ENCODE measurements around the gene HPSE.
"Not testable (repeated sequence)": the region's sequence is repeated elsewhere in the genome, so short reads cannot be mapped to it uniquely, and the experiment has no call there.

Gene HPSE

DNA sequence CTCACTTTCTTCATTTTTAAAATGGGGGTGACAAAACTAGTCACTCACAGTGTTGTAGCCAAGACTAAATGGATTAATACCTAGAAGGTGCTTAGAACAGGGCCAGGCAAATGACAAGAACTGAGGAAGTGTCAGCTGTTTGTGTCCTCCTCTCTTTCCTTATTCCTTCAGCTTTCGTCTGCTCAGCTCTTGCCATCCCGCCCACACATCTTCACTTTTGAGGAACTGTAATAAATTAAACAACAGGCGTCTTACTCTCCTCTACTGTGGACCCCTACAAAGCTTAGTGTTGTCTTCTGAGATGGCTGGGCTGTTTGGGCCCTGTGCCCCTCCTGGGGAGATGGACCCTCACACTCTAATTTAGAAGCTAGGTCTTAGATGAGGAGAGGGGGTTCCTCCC lies 2.7 kb downstream of the HPSE start:
- DNase-seq (ENCODE audit: low spot score) = no peak

DNA sequence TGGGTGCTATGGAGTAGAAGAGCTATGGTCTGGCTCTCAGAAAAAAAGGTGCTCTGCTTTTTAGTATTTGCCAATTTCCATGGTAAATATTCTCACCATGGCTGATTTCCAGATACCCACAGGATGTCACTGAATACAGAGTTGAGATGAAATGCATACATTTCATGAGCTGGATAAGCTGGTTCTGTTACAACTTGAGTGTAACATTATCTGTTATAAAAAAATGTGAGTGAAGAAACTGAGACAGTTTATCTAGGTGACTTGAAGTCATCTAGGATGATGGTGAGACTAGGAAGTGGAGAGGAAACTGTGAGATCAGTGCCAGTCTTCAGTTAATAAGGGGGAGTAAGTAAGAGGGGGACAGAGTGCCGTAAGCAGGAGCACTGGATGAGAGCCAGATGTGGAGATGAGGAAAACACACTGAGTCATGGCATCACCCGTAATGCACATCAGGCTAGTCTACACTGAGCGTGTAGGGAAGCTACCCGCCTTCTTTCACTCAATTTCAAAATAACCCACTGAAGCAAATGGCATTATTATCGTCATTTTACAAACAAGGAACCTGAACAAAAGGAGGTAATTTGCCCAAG lies 5.0 kb downstream of the HPSE start:
- no peak for DNase-seq (ENCODE audit: low spot score)

DNA sequence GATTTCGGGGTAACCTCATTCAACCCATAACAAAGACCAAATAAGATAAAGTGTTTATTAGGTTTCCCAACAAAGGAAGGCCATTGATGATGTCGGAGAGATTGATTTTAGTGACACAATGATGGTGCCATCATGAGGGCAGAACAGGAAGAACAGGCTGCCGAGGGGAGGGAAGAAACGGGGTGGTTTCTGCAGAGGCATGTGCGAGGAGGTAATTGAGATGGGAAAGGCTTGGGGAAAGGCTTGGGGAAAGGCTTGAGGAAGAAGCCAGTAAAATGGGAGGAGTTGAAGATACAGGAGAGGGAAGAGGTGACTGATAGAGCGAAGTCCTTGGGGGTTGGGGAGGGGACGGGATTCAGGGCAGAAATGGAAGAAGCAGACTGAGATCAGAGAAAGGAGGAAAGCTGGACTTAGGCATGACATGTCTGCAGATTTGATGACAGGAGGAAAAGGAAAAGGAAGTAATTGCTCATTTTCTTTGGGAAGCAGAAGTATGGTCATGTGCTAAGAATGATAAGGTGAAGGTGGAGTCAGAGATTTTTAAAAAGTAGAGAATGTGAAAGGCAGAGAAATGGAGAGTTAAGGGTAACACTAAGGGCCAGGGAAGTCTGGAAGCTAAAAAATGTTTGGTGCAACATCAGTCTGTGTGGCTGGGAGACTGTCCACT lies 6.0 kb downstream of the HPSE start:
- DNase-seq (ENCODE audit: low spot score) = no peak

DNA sequence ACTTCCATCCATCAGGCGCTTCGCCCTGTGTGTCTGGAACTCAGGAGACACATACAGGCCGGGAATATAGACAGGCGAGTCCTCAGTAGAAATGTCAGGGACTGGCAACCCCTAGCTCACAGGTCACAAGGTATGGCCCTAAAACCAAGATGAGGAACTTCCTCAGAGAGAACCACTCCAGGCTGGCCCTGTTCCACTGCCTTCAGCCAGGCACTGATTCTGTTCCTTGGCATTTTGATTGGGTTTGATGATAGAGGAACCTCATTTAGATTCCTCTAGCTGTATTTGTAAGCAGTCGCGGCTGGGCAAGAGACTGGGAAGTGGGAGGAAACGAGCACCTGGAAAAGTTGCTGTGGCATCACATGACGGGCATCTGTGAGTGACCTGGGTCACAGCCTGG lies 8.1 kb downstream of the HPSE start:
- no peak for DNase-seq (ENCODE audit: low spot score)

DNA sequence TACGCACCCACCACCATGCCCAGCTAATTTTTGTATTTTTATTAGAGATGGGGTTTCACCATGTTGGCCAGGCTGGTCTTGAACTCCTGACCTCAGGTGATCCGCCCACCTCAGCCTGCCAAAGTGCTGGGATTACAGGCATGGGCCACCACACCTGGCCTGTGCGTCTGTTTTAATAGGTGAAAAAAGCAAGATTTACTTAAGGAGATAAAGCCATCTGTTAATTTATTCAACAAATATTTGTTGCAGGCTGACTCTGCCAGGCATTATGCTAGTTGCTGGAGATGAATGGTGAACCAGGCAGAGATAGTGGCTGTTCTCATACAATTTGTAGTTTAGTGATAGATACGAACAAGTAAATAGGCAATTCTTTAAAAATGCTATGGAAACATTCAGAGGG lies 9.3 kb downstream of the HPSE start:
- not testable (repeated sequence) for DNase-seq (ENCODE audit: low spot score)

DNA sequence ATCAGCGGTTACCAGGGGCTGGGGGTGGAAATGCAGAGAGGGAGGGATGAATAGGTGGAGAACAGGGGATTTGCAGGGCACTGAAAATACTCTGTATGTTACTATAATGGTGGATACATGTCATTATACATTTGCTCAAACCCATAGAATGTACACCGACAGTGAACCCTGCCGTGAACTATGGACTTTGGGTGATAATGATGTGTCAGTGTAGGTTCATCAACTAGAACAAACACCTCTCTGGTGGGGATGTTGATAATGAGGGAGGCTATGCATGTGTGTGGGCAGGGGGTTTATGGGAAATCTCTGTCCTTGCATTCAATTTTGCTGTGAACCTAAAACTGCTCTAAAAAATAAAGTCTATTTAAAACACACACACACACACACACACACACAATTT lies 11.5 kb downstream of the HPSE start:
- no peak for DNase-seq (ENCODE audit: low spot score)

DNA sequence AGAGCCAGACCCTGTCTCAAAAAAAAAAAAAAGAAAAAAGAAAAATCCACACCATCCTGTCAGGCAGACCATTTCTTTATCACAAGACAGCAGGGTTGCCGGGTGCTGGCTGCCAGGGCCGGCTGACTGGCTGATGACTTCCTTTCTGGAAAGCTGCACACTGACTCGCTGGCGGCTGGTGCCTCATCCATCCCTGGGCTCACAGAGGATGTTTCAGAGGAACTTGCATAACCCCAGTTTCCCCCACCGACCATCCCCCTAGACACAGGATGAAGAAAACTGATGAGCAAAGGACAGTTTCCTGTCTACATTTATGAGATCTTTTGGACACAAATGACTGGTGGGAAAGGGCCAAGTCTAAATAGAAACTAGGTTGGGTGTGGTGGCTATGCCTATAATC lies 14.1 kb downstream of the HPSE start:
- no peak for DNase-seq (ENCODE audit: low spot score)

DNA sequence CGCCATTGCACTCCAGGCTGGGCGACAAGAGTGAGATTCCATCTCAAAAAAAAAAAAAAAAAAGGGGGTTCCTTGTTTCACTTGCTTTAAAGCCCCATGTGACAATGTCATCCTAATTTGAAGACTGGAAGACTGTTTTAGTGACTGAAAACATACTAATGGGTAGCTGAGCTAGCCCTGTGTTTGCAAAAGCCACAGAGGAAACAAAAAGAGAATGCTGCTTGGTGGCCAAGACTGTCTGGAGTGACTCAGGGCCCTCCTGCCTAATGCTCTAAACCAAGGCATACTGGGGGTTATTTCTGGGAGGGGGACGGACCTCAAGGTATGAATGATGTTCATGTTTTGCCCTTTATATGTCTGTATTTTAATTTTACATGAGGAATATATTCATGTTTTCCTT lies 16.0 kb downstream of the HPSE start:
- DNase-seq (ENCODE audit: low spot score) = no peak

DNA sequence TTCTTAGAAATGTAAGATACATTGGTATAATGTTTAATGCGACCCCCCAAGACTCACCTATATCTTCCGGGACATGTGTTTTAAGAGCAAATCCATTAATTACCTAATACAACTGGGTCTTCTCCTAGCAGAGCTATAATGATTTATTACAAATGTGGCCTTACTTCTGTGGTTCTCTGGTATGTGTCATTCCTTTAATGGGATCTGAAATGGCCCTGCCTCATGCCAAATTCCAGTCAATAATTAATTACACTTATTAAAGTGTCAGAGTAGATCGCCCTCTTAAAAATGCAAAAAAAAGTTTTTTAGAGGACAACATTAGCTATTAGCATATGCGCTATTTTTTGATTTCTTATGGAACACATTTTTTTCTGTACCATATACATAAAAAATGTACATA lies 17.0 kb downstream of the HPSE start:
- no peak for DNase-seq (ENCODE audit: low spot score)

DNA sequence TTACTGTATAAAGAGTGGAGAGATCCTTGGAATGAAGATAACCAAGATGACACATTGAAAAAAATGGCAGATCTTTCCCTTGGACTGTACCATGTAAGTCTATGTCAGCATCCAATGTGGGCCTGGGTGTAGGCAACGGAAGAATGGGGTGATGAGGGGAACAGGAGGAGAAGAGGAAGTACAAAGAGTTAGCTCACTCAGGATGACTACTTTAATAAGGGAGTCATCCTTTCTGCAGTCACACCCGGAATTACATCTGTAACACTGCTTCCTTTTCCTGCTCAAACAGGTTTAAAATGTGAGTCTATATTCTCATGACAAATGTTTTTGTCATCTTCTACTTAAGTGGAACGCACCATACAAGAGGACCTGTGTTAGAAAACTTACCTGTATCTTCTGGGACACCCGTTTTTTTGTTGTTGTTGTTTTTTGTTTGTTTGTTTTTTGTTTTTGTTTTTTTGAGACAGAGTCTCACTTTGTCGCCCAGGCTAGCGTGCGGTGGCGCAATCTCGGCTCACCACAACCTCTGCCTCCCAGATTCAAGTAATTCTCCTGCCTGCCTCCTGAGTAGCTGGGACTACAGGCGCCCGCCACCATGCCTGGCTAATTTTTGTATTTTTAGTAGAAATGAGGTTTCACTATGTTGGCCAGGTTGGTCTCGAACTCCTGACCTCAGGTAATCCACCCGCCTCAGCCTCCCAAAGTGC lies 18.0 kb downstream of the HPSE start:
- DNase-seq (ENCODE audit: low spot score) = no peak

DNA sequence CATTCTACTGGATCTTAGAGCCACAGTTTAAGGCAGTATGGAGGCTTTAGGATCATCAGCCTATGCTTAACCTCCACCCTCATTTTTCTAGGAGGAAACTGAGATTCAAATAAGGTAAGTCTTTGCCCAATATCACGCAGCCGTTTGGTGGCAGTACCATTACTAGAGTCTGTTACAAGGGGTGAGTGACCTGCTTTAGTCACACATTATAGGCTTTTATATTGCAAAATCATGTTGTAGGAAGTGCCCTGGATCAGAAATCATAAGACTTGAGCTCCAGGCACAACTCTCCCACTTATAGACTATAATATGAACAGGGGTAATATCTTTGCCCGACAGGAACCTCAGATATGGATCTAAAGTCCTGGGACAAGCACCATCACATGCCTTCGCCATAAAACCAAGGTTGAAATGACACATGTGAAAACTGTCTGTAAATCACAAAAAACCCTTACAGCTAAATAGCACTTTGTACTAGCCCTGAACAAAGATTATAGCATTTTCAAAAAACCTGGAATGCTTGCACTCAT lies 19.2 kb downstream of the HPSE start:
- no peak for DNase-seq (ENCODE audit: low spot score)

DNA sequence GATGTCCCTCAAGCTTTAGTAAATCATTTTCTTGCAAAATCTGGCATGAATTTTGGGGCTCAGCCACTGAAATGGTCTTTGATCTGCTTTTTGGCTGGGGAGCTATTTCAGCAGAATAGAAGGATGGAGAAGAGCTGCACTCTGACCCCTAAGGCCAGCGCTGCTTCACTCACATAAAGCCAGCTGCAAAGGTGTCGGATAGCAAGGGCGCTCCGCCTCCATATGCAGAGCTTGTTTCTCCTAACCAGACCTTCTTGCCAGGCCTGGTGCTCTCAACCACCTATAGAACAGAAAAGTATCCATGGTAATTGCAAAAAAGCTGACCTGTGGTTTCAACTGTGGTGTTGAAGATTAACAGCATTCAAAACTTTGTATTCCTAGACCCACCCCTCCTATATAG lies 26.0 kb downstream of the HPSE start:
- no peak for DNase-seq (ENCODE audit: low spot score)

DNA sequence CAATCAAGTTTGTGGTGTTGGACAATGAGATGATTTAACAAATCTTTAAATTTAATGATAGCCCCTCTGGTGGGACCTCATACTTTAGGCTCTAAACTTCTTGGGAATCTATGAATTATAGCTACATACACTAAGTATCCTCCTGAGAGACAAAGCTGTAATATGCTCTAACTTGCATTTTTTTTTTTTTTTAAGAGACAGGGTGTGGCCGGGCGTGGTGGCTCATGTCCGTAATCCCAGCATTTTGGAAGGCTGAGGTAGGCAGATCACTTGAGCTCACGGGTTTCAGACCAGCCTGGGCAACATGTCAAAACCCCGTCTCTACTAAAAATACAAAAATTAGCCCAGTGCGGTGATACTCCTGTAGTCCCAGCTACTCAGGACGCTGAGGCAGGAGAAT lies 26.7 kb downstream of the HPSE start:
- no peak for DNase-seq (ENCODE audit: low spot score)

DNA sequence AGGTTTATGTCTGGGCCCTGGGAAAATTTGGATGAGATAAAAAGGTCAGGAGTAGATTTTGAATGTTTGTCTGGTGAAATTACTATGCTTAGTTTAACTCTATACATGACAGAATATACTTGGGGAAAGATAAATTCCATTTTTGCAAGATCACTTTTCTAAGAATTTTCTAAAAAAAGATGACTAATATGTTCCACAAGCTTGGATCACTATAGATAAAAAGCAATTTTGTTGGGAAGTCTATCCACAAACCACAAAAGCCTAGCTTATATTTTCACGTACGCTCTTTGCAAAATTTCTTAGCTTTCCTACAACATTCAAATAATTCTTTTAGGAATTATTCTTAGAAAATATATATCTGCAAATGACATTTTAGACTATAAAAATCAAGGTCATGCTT lies 29.5 kb downstream of the HPSE start:
- DNase-seq (ENCODE audit: low spot score) = no peak

DNA sequence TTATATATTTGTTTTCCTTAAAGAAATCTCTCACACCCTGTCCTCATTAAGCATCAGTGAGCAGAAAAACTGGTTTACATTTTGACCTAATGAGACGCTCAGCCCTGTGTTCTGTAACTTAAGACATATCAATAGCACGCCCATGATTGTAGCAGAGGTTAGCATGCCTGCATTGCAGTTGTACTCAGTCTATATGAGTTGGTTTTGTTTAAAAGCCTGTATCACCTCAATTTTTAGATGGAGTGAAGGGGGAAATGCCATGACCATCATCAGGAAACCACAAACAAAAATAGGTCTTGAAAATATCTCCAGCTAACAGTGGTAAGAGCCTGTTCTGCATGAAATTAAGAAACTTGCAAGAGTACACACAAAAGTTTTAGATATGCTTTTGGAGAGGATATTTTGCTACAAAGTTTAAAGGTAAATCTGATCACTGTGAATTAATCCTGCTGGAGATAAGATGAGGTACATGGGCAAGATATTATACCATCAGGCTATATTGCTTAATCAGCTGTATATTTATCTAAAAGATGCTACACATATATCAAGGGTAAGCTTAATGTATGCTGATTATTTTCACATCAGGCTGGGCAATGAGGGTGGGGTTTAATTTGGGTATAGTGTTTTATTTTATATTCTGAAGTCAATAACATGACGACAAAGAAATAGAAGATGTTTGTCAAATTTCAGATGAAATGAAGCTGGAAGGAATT lies 36.9 kb downstream of the HPSE start:
- no peak for DNase-seq (ENCODE audit: low spot score)

DNA sequence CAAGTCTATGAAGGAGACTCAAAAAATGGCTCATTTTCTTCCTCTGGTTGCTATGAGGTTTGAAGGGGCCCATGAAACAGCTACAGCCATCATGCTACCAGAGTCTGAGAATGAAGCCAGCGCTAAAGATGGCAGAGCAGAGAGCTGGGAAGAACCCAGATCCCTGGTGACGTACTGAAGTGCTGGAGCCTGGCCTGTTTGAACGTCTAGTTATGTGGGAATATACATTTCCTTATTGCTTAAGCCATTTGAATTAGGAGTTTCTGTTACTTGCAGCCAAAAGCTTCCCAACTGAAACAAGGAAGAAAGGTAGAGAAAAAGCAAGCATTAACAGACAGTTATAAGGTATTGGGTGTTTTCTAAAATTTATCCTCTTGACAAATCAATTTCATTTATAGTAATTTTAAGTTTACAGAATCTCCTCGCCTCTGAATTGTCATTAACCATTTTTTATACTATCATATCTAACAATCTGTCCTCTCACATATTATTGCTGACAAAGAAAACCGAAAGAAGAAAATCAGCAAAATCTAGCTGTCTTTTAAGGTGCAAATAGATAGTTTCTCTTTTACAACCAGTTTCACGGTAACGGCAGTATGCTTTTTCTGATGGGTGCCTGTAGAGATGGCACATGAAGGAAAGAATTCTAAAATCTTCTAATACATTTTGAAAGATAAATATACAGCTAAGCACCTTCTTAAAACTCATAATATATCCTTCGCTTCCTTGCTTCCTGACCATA lies 41.2 kb downstream of the HPSE start:
- DNase-seq (ENCODE audit: low spot score) = no peak

DNA sequence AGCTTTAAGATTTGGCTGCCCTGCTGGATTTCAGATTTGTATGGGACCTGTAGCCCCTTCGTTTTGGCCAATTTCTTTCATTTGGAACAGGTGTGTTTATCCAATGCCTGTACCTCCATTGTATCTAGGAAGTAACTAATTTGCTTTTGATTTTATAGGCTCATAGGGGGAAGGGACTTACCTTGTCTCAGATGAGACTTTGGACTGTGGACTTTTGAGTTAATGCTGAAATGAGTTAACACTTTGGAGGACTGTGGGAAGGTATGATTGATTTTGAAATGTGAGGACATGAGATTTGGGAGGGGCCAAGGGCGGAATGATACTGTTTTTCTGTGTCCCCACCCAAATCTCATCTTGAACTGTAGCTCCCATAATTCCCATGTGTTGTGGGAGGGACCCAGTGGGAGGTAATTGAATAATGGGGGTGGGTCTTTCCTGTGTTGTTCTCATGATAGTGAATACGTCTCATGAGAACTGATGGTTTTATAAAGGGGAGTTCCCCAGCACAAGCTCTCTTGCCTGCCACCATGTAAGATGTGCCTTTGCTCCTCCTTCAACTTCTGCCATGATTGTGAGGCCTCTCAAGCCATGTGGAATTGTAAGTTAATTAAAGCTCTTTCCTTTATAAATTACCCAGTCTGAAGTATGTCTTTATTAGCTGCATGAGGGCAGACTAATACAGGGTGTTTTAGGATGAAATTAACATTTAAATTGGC lies 44.4 kb downstream of the HPSE start:
- not testable (repeated sequence) for DNase-seq (ENCODE audit: low spot score)

DNA sequence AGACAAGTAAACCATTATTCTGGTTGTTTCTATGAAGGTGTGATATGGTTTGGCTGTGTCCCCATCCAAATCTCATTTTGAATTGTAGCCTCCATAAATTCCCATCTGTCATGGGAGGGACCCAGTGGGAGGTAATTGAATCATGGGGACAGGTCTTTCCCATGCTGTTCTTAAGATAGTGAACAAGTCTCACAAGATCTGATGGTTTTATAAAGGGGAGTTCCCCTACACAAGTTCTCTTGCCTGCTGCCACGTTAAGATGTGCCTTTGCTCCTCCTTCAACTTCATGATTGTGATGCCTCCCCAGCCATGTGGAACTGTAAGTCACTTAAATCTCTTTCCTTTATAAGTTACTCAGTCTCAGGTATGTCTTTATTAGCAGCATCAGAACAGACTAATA lies 46.3 kb downstream of the HPSE start:
- not testable (repeated sequence) for DNase-seq (ENCODE audit: low spot score)

DNA sequence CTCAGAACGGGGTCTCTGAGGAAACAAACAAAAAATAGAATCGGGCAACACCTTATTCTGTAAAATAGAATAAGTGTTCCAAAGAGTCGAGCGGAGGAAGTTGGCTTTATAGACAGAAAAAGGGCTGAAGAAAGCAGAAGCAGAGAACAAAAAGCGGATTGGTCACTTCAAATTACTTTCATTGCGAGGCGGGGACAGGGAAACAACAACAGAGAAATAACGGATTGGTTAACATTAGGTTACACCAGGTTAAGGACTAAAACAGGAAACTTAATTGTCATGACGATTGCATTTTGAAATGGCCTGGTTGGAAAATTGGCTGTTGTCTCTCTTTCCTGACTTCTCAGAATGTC lies 49.6 kb downstream of the HPSE start:
- peak; percentile 40 for DNase-seq (ENCODE audit: low spot score)

DNA sequence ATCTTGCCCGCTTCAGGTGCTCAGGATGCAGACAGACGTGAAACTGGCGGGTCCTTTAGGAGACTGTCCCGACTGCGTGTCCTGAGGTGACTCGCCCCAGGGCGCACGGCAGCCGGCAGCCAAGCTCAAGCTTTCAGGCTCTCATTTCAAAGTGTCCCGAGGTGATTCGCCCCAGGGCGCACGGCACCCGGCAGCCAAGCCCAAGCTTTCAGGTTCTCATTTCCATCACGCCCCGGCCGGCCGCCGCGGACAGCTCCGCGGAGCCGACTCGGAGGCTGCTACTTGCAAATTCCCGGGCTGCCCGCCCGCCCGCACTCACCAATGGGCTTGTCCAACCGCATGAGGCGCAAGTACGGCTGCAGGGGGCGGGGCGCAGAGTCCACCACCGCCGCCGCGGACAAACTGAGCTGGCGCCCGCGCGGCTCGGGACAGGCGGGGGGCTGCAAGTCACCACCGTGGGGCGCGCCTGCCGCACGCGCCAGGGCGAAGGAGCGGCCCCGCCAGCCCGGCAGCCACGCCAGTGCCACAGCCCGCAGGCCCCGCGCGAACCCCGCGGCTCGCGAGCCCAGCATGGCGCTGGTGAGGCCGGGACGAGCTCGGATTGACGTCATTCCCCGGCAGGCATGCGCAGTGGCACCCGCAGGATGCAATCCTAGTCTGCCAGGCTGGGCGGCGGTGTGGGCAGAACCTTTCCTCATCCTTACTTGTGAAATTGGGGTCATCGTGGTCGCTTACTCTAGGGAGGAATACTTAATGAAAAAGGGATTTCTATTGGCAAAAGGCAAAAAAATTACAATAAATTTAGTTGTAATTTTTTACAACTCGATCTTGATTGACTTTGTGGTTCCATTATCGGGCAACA lies 50.2 kb downstream of the HPSE start, which contains the start of gene COQ2:
Gene COQ2, minus strand, starts transcription at position 606 of the 862 bp plus-strand sequence. Its CDS starts 34 bp downstream, at position 572.
- DNase-seq (ENCODE audit: low spot score) = peak; percentile 93
